H9 (cell line): ENCODE data around the gene DICER1. TPM values are rescaled to one million over a fixed set of nuclear protein-coding genes. Genes with fewer than 3 reads are reported as not detected.

Experiments used
- DNase-seq: peaks from one replicate; pipeline ENCODE4 v3.0.0-alpha.2; 2017
- H2AFZ ChIP-seq: one replicate; pipeline ENCODE4 v1.6.1; 2013; ENCODE audit warnings: mild to moderate bottlenecking, low read length, control low read depth, moderate library complexity
- H2AK5ac ChIP-seq: 2 replicates; pipeline ENCODE4 v1.6.1; 2013; ENCODE audit warnings: low read length, control low read depth, mixed read lengths; ENCODE audit not compliant: insufficient read length
- H2BK120ac ChIP-seq: one replicate; pipeline ENCODE4 v1.6.1; 2013; ENCODE audit warnings: low read depth, mild to moderate bottlenecking, low read length, control low read depth, inconsistent platforms; ENCODE audit not compliant: poor library complexity, severe bottlenecking
- H2BK12ac ChIP-seq: 2 replicates; pipeline ENCODE4 v1.6.1; 2013; ENCODE audit warnings: low read length, control low read depth, mixed read lengths, low read depth; ENCODE audit not compliant: insufficient read length
- H2BK15ac ChIP-seq: 2 replicates; pipeline ENCODE4 v1.6.1; 2013; ENCODE audit warnings: low read depth, low read length, control low read depth
- H2BK20ac ChIP-seq: one replicate; pipeline ENCODE4 v1.6.1; 2013; ENCODE audit warnings: low read depth, mild to moderate bottlenecking, low read length, control low read depth, inconsistent platforms; ENCODE audit not compliant: poor library complexity, severe bottlenecking
- H2BK5ac ChIP-seq: 2 replicates; pipeline ENCODE4 v1.6.1; 2013; ENCODE audit warnings: low read length, control low read depth, mixed read lengths; ENCODE audit not compliant: insufficient read length
- H3K14ac ChIP-seq: 2 replicates; pipeline ENCODE4 v1.6.1; 2013; ENCODE audit warnings: low read length, control low read depth; ENCODE audit not compliant: insufficient read depth
- H3K18ac ChIP-seq: 2 replicates; pipeline ENCODE4 v1.6.1; 2013; ENCODE audit warnings: low read depth, mild to moderate bottlenecking, mixed read lengths, low read length, control low read depth; ENCODE audit not compliant: insufficient read length
- H3K23ac ChIP-seq: 2 replicates; pipeline ENCODE4 v1.6.1; 2013; ENCODE audit warnings: low read length, control low read depth, mixed read lengths, low read depth; ENCODE audit not compliant: insufficient read length
- H3K23me2 ChIP-seq: 2 replicates; pipeline ENCODE4 v1.6.1; 2013; ENCODE audit warnings: low read depth, mild to moderate bottlenecking, mixed read lengths, low read length, control low read depth; ENCODE audit not compliant: insufficient read length, poor library complexity, severe bottlenecking
- H3K27ac ChIP-seq: 2 replicates; pipeline ENCODE4 v1.5.1; 2013; ENCODE audit warnings: low read length, control low read depth, mixed read lengths, low read depth; ENCODE audit not compliant: insufficient read length
- H3K27me3 ChIP-seq: 2 replicates; pipeline ENCODE4 v1.6.1; 2013; ENCODE audit warnings: low read length, control low read depth, inconsistent platforms; ENCODE audit not compliant: insufficient read depth
- H3K4ac ChIP-seq: 2 replicates; pipeline ENCODE4 v1.6.1; 2013; ENCODE audit warnings: low read depth, mild to moderate bottlenecking, control low read depth, inconsistent platforms, low read length, moderate library complexity
- H3K4me1 ChIP-seq: 2 replicates; pipeline ENCODE4 v1.6.1; 2013; ENCODE audit warnings: low read length, control low read depth, inconsistent platforms; ENCODE audit not compliant: insufficient read depth
- H3K4me2 ChIP-seq: 2 replicates; pipeline ENCODE4 v1.6.1; 2013; ENCODE audit warnings: low read length, control low read depth, mixed read lengths; ENCODE audit not compliant: insufficient read length, insufficient read depth
- H3K56ac ChIP-seq: 2 replicates; pipeline ENCODE4 v1.6.1; 2013; ENCODE audit warnings: low read depth, mild to moderate bottlenecking, mixed read lengths, low read length, control low read depth; ENCODE audit not compliant: insufficient read length
- H3K79me1 ChIP-seq: 2 replicates; pipeline ENCODE4 v1.6.1; 2013; ENCODE audit warnings: low read depth, mild to moderate bottlenecking, moderate library complexity, low read length, control low read depth, inconsistent platforms; ENCODE audit not compliant: insufficient read depth, poor library complexity, severe bottlenecking
- H3K79me2 ChIP-seq: 2 replicates; pipeline ENCODE4 v1.6.1; 2013; ENCODE audit warnings: low read length, control low read depth, inconsistent platforms; ENCODE audit not compliant: insufficient read depth
- H3K9ac ChIP-seq: 2 replicates; pipeline ENCODE4 v1.6.1; 2013; ENCODE audit warnings: low read length, control low read depth, mixed read lengths; ENCODE audit not compliant: insufficient read length; ENCODE audit errors: extremely low read depth
- H3K9me3 ChIP-seq: one replicate; pipeline ENCODE4 v1.6.1; 2013; ENCODE audit warnings: low read depth, low read length, inconsistent platforms; ENCODE audit not compliant: control insufficient read depth
- H3T11ph ChIP-seq: one replicate; pipeline ENCODE4 v1.6.1; 2013; ENCODE audit warnings: mild to moderate bottlenecking, low read length, control low read depth, inconsistent platforms
- H4K20me1 ChIP-seq: one replicate; pipeline ENCODE4 v1.6.1; 2013; ENCODE audit not compliant: control insufficient read depth, insufficient read length, insufficient read depth
- H4K5ac ChIP-seq: 2 replicates; pipeline ENCODE4 v1.6.1; 2013; ENCODE audit warnings: low read depth, mild to moderate bottlenecking, mixed read lengths, low read length, control low read depth; ENCODE audit not compliant: insufficient read length
- H4K8ac ChIP-seq: replicated peaks from 2 replicates; pipeline ENCODE4 v1.6.1; 2013; ENCODE audit warnings: low read length, control low read depth, mixed read lengths, low read depth; ENCODE audit not compliant: insufficient read length
- H4K91ac ChIP-seq: 2 replicates; pipeline ENCODE4 v1.6.1; 2013; ENCODE audit warnings: low read depth, mild to moderate bottlenecking, moderate library complexity, mixed read lengths, low read length, control low read depth; ENCODE audit not compliant: insufficient read length
- H3K27ac Mint-ChIP-seq, 3 experiments: 2 replicates in 2 of 3; 3 replicates in 1 of 3; pipeline ENCODE4 v1.8.0; 2020 to 2021; ENCODE audit warnings: mixed read lengths in 3 of 3, mild to moderate bottlenecking in 1 of 3, moderate library complexity in 1 of 3
- H3K27me3 Mint-ChIP-seq: 2 replicates; pipeline ENCODE4 v1.8.0; 2021; ENCODE audit warnings: low read depth, mild to moderate bottlenecking, moderate library complexity, mixed read lengths
- H3K36me3 Mint-ChIP-seq, 3 experiments: 2 replicates in 2 of 3; 3 replicates in 1 of 3; pipeline ENCODE4 v1.8.0; 2020 to 2021; ENCODE audit warnings: low read depth in 3 of 3, mixed read lengths in 3 of 3; ENCODE audit not compliant: insufficient read depth in 1 of 3
- H3K4me1 Mint-ChIP-seq, 2 experiments: 2 replicates each; pipeline ENCODE4 v1.8.0; 2020; ENCODE audit warnings: mixed read lengths in 2 of 2
- H3K4me3 Mint-ChIP-seq, 2 experiments: 2 replicates in 1 of 2; 3 replicates in 1 of 2; pipeline ENCODE4 v1.8.0; 2020 to 2021; ENCODE audit warnings: mild to moderate bottlenecking in 2 of 2, mixed read lengths in 2 of 2, moderate library complexity in 1 of 2
- H3K9me3 Mint-ChIP-seq, 2 experiments: 2 replicates in 1 of 2; 3 replicates in 1 of 2; pipeline ENCODE4 v1.8.0; 2020; ENCODE audit warnings: mild to moderate bottlenecking in 2 of 2, mixed read lengths in 2 of 2, moderate library complexity in 1 of 2
- WGBS: extraction: QIAGEN DNeasy Blood & Tissue Kit; methylation state at CpG from one replicate; pipeline ENCODE4 v1.1.7; 2013; ENCODE audit warnings: missing lambda C conversion rate, low lambda C conversion rate, mixed read lengths; ENCODE audit not compliant: insufficient read length; ENCODE audit errors: extremely low coverage; 5-methylcytosine and 5-hydroxymethylcytosine counted together
- total RNA-seq: library from RNA; stranded (reverse); gene quantifications from 2 replicates; pipeline ENCODE4 v1.2.1, GENCODE V29; 2021
- TF ChIP-seq, protein P1 (sequence below): fragments of 200-600 bp; sonication (generic); conservative IDR thresholded peaks from 3 replicates; pipeline ENCODE4 v1.8.0; 2021; ENCODE audit warnings: antibody characterized with exemption, mild to moderate bottlenecking

Gene DICER1
- total RNA-seq, 1 experiment from 2014 or later = 57.0 TPM

DNA sequence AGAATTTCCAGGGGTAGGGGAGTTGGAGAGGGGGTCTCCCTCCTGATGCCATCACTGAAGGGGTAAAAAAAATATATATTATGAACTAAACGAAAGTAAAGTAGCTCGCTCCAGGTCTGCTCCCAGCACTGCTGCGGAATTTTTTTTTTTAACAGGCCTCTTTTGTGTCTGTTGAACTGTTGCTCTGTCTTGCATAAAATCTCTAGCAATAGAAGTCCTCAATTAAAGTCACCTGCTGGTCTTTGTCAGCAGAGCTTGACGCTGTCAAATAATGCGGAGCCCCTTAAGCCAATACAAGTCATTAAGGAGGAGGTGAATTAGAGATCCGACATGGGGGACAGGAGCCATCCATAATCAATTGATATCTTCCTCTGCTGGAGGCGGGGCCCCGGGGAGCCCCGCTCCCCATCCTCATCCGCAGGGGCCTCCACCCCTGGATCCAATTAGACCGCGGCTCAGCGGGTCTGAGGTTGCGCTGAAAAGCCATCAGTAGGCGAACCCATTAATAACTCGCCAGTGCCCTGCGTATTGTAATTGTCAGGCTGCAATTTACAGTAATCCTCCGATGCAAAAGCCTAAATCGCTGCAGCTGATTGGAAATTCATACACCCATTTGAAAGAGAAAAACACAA, 85.6 kb downstream of the DICER1 start:
- Mint-ChIP-seq H3K27ac (no peak overlapping the region), H3K9me3 (no peaks in the 10 kb centered on the region; a peak in 1 of 5 replicates), H3K27me3 (peaks cover 3% of the 10 kb centered on the region), H3K36me3 (no peaks in the 10 kb centered on the region), H3K4me1 (peaks cover 2 to 8% of the 10 kb centered on the region in 2 experiments; a peak in 3 of 4 replicates), H3K4me3 (no peak overlapping the region)
- Histone ChIP-seq H2BK5ac (no peak overlapping the region), H3K4me2 (no peak overlapping the region), H3K14ac (no peak overlapping the region), H3K9me3 (no peaks in the 10 kb centered on the region), H4K91ac (no peak overlapping the region), H2AK5ac (no peak overlapping the region), H4K8ac (no peak overlapping the region), H2AFZ (no peak overlapping the region), H4K20me1 (no peaks in the 10 kb centered on the region), H3K79me1 (no peaks in the 10 kb centered on the region), H3K4me1 (no peaks in the 10 kb centered on the region), H3K27ac (no peak overlapping the region), H3K18ac (no peak overlapping the region), H4K5ac (no peak overlapping the region), H3K23me2 (no peaks in the 10 kb centered on the region), H3K4ac (no peak overlapping the region), H3K79me2 (no peaks in the 10 kb centered on the region), H2BK20ac (no peak overlapping the region), H2BK120ac (no peak overlapping the region), H2BK12ac (no peak overlapping the region), H3K27me3 (no peaks in the 10 kb centered on the region), H3K56ac (no peak overlapping the region), H3T11ph (no peak overlapping the region), H3K23ac (no peak overlapping the region), H3K9ac (no peak overlapping the region), H2BK15ac (no peak overlapping the region)
- no CpG with 5 or more reads among the region's 19 CpGs for WGBS
- DNase-seq = no peak
- TF ChIP-seq, protein P1, sequence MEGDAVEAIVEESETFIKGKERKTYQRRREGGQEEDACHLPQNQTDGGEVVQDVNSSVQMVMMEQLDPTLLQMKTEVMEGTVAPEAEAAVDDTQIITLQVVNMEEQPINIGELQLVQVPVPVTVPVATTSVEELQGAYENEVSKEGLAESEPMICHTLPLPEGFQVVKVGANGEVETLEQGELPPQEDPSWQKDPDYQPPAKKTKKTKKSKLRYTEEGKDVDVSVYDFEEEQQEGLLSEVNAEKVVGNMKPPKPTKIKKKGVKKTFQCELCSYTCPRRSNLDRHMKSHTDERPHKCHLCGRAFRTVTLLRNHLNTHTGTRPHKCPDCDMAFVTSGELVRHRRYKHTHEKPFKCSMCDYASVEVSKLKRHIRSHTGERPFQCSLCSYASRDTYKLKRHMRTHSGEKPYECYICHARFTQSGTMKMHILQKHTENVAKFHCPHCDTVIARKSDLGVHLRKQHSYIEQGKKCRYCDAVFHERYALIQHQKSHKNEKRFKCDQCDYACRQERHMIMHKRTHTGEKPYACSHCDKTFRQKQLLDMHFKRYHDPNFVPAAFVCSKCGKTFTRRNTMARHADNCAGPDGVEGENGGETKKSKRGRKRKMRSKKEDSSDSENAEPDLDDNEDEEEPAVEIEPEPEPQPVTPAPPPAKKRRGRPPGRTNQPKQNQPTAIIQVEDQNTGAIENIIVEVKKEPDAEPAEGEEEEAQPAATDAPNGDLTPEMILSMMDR = no peak
